ENCODE results near the gene RPL38. TPM values are rescaled to one million over a fixed set of nuclear protein-coding genes. Genes with fewer than 3 reads are reported as not detected.

RPL38 gene
- total RNA-seq (ENCODE audit: low replicate concordance) = 1,028 and 1,111 TPM in 2 replicates
- long read RNA-seq, transcript RPL38-201 (5 exons, 1,170 nt) = major isoform, 215 of 295 reads
- long read RNA-seq, transcript RPL38-202 (5 exons, 431 nt) = minor isoform, 61 of 295 reads
- long read RNA-seq, partial matches to known transcripts = 1 of 295 reads
- long read RNA-seq, other reads (novel, unspliced or antisense) = 10 of 295 reads

GRCh38 chr17:74203439-74204240, at the start of gene RPL38:
RPL38 (plus strand) TSS chr17:74203678; CDS start chr17:74203956, 278 bp downstream.
- Mint-ChIP-seq H3K9me3 (no peaks in the 10 kb centered on the region), H3K4me3 (peak within 1 kb of the TSS; percentile 100), H3K27me3 (peaks cover 16% of the 10 kb centered on the region), H3K36me3 (peaks cover 18% of the 10 kb centered on the region), H3K27ac (peak within 1 kb of the TSS; percentile 99), H3K4me1 (ENCODE audit: unreplicated experiment) (peaks cover 35% of the 10 kb centered on the region)
- TF ChIP-seq CTCF (conservative IDR thresholded peaks at IDR 0.05) = peak; percentile 98
- peak; percentile 98 for DNase-seq (ENCODE audit: extremely low spot score, unreplicated experiment)

- Mint-ChIP-seq H3K27ac (no peak overlapping the region), H3K27me3 (peaks cover 22% of the 10 kb centered on the region), H3K9me3 (no peaks in the 10 kb centered on the region), H3K4me3 (no peak overlapping the region), H3K4me1 (ENCODE audit: unreplicated experiment) (no peaks in the 10 kb centered on the region), H3K36me3 (no peaks in the 10 kb centered on the region)
- peak; percentile 42 for TF ChIP-seq CTCF (conservative IDR thresholded peaks at IDR 0.05)
- DNase-seq (ENCODE audit: extremely low spot score, unreplicated experiment) = no peak
These were observed 49.6 kb upstream of the RPL38 start for GRCh38 chr17:74153821-74154430.

- no peak for TF ChIP-seq CTCF (conservative IDR thresholded peaks at IDR 0.05)
- peaks cover 7% of the 10 kb centered on the region for H3K4me1 Mint-ChIP-seq (ENCODE audit: unreplicated experiment)
- no peaks in the 10 kb centered on the region for H3K36me3 Mint-ChIP-seq
- H3K4me3 Mint-ChIP-seq = no peak overlapping the region
- no peak overlapping the region for H3K27ac Mint-ChIP-seq
- peaks cover 25% of the 10 kb centered on the region for H3K27me3 Mint-ChIP-seq
- DNase-seq (ENCODE audit: extremely low spot score, unreplicated experiment) = no peak
- H3K9me3 Mint-ChIP-seq = no peaks in the 10 kb centered on the region
These were observed 46.6 kb upstream of the RPL38 start for GRCh38 chr17:74156878-74157277.

- peaks cover 23% of the 10 kb centered on the region for H3K27me3 Mint-ChIP-seq
- peaks cover 8% of the 10 kb centered on the region for H3K4me1 Mint-ChIP-seq (ENCODE audit: unreplicated experiment)
These were observed 46.1 kb upstream of the RPL38 start for GRCh38 chr17:74157366-74157765.

GRCh38 chr17:74158761-74159160, 44.7 kb upstream of the RPL38 start:
- TF ChIP-seq CTCF (conservative IDR thresholded peaks at IDR 0.05) = no peak
- Mint-ChIP-seq H3K4me3 (no peak overlapping the region), H3K27me3 (peaks cover 21% of the 10 kb centered on the region), H3K9me3 (no peaks in the 10 kb centered on the region), H3K4me1 (ENCODE audit: unreplicated experiment) (peaks cover 8% of the 10 kb centered on the region), H3K36me3 (no peaks in the 10 kb centered on the region), H3K27ac (no peak overlapping the region)
- no peak for DNase-seq (ENCODE audit: extremely low spot score, unreplicated experiment)

More at GRCh38 chr17:74157366-74157765, 46.1 kb upstream of the RPL38 start:
- TF ChIP-seq CTCF (conservative IDR thresholded peaks at IDR 0.05) = no peak
- DNase-seq (ENCODE audit: extremely low spot score, unreplicated experiment) = no peak
- Mint-ChIP-seq H3K9me3 (no peaks in the 10 kb centered on the region), H3K4me3 (no peak overlapping the region), H3K36me3 (no peaks in the 10 kb centered on the region), H3K27ac (no peak overlapping the region)
